Measurements from ENCODE around the gene GLIS1.

GRCh38 chr1:53520481-53520880 is 218.5 kb downstream of the GLIS1 start:
- TF ChIP-seq EZH2 (IDR thresholded peaks at IDR 0.05; ENCODE audit: borderline replicate concordance, low read depth, low read length, severe bottlenecking) (no peak), CTCF (IDR thresholded peaks at IDR 0.05; ENCODE audit: extremely low read depth in 1 of 2, insufficient read depth in 1 of 2, low read depth in 1 of 2, low read length in 2 of 2) (no peak), MYC (IDR thresholded peaks at IDR 0.05; ENCODE audit: low read depth, low read length) (no peak), POLR2A (IDR thresholded peaks at IDR 0.05; ENCODE audit: low read depth, low read length) (no peak)
